Ovary (tissue), 3 donors: Measurements from ENCODE around the gene AK9.

Experiments used
- EP300 ChIP-seq: sonication (generic); formaldehyde crosslinking; IDR thresholded peaks from one replicate; pipeline ENCODE4 v1.6.1; 2017; ENCODE audit warnings: antibody characterized with exemption
- POLR2A ChIP-seq: fragments of 450-650 bp; IDR thresholded peaks from one replicate; pipeline ENCODE4 v1.6.1; 2017; ENCODE audit warnings: antibody characterized with exemption, mild to moderate bottlenecking, moderate library complexity
- TF ChIP-seq, protein P1 (sequence below), 3 donors: fragments of 450-650 bp in 2 of 3; fragments of 200-600 bp in 1 of 3; IDR thresholded peaks; one replicate each; pipeline versions ENCODE4 v1.5.1 to v1.8.0; 2016 to 2022; ENCODE audit warnings: antibody characterized with exemption in 3 of 3, mild to moderate bottlenecking in 1 of 3
- donor health status: DM: no; HTN: no; CAD: no.

DNA sequence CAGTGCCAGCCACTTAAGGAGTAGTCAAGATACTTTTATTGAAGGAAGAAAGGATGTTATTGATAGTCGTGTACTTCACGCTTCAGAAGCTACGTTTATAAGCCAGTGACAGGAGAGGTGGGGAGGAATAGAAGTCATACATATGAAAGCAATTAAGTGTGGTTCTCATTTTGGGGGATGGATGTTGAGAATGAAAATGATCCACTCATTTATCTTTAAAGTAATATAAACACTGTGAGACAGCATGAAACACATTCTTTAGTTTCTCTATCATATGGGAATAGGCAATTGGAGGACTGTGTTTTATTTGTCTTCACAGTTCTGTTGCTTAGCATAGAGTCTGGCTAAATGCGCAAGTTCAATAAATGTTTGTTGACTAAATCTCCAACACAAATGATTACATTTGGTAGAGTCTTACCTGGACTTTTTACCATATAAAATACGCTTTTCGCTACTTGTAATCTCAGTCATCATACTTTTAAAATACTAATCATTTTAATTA is 35.2 kb downstream of the AK9 start:
- TF ChIP-seq, protein P1, sequence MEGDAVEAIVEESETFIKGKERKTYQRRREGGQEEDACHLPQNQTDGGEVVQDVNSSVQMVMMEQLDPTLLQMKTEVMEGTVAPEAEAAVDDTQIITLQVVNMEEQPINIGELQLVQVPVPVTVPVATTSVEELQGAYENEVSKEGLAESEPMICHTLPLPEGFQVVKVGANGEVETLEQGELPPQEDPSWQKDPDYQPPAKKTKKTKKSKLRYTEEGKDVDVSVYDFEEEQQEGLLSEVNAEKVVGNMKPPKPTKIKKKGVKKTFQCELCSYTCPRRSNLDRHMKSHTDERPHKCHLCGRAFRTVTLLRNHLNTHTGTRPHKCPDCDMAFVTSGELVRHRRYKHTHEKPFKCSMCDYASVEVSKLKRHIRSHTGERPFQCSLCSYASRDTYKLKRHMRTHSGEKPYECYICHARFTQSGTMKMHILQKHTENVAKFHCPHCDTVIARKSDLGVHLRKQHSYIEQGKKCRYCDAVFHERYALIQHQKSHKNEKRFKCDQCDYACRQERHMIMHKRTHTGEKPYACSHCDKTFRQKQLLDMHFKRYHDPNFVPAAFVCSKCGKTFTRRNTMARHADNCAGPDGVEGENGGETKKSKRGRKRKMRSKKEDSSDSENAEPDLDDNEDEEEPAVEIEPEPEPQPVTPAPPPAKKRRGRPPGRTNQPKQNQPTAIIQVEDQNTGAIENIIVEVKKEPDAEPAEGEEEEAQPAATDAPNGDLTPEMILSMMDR (IDR thresholded peaks at IDR 0.05): no peak
- no peak for TF ChIP-seq POLR2A
- TF ChIP-seq EP300: no peak
